Activated CD4-positive, alpha-beta T cell treated with anti-CD3 and anti-CD28 coated beads, Interleukin-2, amount 10 ng/mL, durations not matched to agents 24 days and 14 days (primary cell): ENCODE data around the gene PCDHB3. TPM values are rescaled to one million over a fixed set of nuclear protein-coding genes. Genes with fewer than 3 reads are reported as not detected.

Source experiments
- total RNA-seq: library from RNA; stranded (reverse); gene quantifications from 2 replicates; pipeline ENCODE4 v1.2.3, GENCODE V29; 2022

Gene PCDHB3
- total RNA-seq, 1 donor from 2014 or later = not detected

Other genes starting within 250 kb of the PCDHB3 start
- gene PCDHA10, start 244.6 kb upstream of the PCDHB3 start, total RNA-seq = not detected in 2 replicates
- not detected in 2 replicates for gene PCDHA11, start 231.5 kb upstream of the PCDHB3 start, total RNA-seq
- gene PCDHA12, start 225.2 kb upstream of the PCDHB3 start, total RNA-seq = not detected in 2 replicates
- gene PCDHA13, start 218.3 kb upstream of the PCDHB3 start, total RNA-seq = not detected in 2 replicates
- gene PCDHAC1, start 174.2 kb upstream of the PCDHB3 start, total RNA-seq = not detected in 2 replicates
- not detected in 2 replicates for gene PCDHAC2, start 134.0 kb upstream of the PCDHB3 start, total RNA-seq
- not detected in 2 replicates for gene PCDHB1, start 49.1 kb upstream of the PCDHB3 start, total RNA-seq
- 0.19 TPM in 1 of 2 replicates, not detected in the other for gene PCDHB2, start 5.9 kb upstream of the PCDHB3 start, total RNA-seq
- not detected in 2 replicates for gene PCDHB4, start 21.3 kb downstream of the PCDHB3 start, total RNA-seq
- gene PCDHB5, start 34.7 kb downstream of the PCDHB3 start, total RNA-seq = not detected in 2 replicates
- gene PCDHB6, start 49.6 kb downstream of the PCDHB3 start, total RNA-seq = not detected in 2 replicates
- gene PCDHB7, start 72.2 kb downstream of the PCDHB3 start, total RNA-seq = not detected in 2 replicates
- gene PCDHB8, start 77.3 kb downstream of the PCDHB3 start, total RNA-seq = not detected in 2 replicates
- not detected in 2 replicates for gene PCDHB16, start 81.9 kb downstream of the PCDHB3 start, total RNA-seq
- not detected in 2 replicates for gene PCDHB9, start 86.7 kb downstream of the PCDHB3 start, total RNA-seq
- not detected in 2 replicates for gene PCDHB10, start 91.9 kb downstream of the PCDHB3 start, total RNA-seq
- gene PCDHB11, start 99.2 kb downstream of the PCDHB3 start, total RNA-seq = not detected in 2 replicates
- not detected in 2 replicates for gene PCDHB12, start 108.2 kb downstream of the PCDHB3 start, total RNA-seq
- gene PCDHB13, start 113.4 kb downstream of the PCDHB3 start, total RNA-seq = 0.05 TPM in 1 of 2 replicates, not detected in the other
- gene PCDHB14, start 122.9 kb downstream of the PCDHB3 start, total RNA-seq = not detected in 2 replicates
- not detected in 2 replicates for gene PCDHB15, start 144.9 kb downstream of the PCDHB3 start, total RNA-seq
- gene SLC25A2, start 203.6 kb downstream of the PCDHB3 start, total RNA-seq = 0.14 and 0.23 TPM in 2 replicates
- 71.5 and 75.0 TPM in 2 replicates for gene TAF7, start 220.3 kb downstream of the PCDHB3 start, total RNA-seq
- 0.07 and 0.09 TPM in 2 replicates for gene PCDHGA1, start 230.0 kb downstream of the PCDHB3 start, total RNA-seq
- 0.07 and 0.12 TPM in 2 replicates for gene PCDHGA2, start 238.3 kb downstream of the PCDHB3 start, total RNA-seq
- 0.14 and 0.19 TPM in 2 replicates for gene PCDHGA3, start 243.4 kb downstream of the PCDHB3 start, total RNA-seq
- 0.14 and 0.19 TPM in 2 replicates for gene PCDHGB1, start 249.6 kb downstream of the PCDHB3 start, total RNA-seq